Measurements from ENCODE around the gene CRTAP. TPM values are rescaled to one million over a fixed set of nuclear protein-coding genes. Genes with fewer than 3 reads are reported as not detected.

The CRTAP gene
- total RNA-seq, 1 experiment from 2014 or later: 99.3 TPM

DNA sequence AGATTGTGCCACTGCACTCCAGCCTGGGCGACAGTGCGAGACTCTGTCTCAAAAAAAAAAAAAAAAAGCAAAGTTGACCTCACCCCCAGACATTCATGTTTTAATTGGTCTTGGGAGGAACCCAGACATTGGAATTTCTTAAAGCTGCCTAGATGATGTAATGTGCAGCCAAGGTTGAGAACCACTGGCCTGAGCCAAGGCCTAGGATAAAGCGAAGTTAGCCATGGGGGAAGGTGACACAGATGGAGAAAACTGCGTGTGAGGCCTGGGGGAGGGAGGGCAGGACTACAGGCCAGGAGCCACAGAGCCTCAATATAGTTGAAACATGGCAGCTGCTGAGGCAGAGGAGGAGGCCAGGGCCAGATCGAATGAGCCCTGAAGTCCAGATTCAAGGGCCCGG, 37.8 kb upstream of the CRTAP start:
- no peaks in the 10 kb centered on the region for H3K4me1 ChIP-seq (ENCODE audit: control insufficient read depth, insufficient read depth, low read length)
- no peaks in the 10 kb centered on the region for H3K36me3 ChIP-seq (ENCODE audit: control insufficient read depth, insufficient read depth, low read length)
- no peak overlapping the region for H3K4me3 ChIP-seq (ENCODE audit: low read depth in 2 of 2, low read length in 2 of 2)
- no peaks in the 10 kb centered on the region for H3K27me3 ChIP-seq (ENCODE audit: control insufficient read depth, insufficient read depth, low read length)
- DNase-seq (ENCODE audit: low read depth, low spot score) (no peak), ATAC-seq (no peak)
- H3K27ac ChIP-seq (ENCODE audit: low read length): no peak overlapping the region
- BruUV-seq (replicated peaks): no TSS peak
- H3K9me3 ChIP-seq (ENCODE audit: control insufficient read depth, insufficient read depth, low read depth, low read length): no peaks in the 10 kb centered on the region
- TF ChIP-seq POLR2AphosphoS5 (IDR thresholded peaks at IDR 0.05; ENCODE audit: low read depth, low read length): no peak
- TF ChIP-seq, protein P1, sequence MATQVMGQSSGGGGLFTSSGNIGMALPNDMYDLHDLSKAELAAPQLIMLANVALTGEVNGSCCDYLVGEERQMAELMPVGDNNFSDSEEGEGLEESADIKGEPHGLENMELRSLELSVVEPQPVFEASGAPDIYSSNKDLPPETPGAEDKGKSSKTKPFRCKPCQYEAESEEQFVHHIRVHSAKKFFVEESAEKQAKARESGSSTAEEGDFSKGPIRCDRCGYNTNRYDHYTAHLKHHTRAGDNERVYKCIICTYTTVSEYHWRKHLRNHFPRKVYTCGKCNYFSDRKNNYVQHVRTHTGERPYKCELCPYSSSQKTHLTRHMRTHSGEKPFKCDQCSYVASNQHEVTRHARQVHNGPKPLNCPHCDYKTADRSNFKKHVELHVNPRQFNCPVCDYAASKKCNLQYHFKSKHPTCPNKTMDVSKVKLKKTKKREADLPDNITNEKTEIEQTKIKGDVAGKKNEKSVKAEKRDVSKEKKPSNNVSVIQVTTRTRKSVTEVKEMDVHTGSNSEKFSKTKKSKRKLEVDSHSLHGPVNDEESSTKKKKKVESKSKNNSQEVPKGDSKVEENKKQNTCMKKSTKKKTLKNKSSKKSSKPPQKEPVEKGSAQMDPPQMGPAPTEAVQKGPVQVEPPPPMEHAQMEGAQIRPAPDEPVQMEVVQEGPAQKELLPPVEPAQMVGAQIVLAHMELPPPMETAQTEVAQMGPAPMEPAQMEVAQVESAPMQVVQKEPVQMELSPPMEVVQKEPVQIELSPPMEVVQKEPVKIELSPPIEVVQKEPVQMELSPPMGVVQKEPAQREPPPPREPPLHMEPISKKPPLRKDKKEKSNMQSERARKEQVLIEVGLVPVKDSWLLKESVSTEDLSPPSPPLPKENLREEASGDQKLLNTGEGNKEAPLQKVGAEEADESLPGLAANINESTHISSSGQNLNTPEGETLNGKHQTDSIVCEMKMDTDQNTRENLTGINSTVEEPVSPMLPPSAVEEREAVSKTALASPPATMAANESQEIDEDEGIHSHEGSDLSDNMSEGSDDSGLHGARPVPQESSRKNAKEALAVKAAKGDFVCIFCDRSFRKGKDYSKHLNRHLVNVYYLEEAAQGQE (IDR thresholded peaks at IDR 0.05; ENCODE audit: insufficient read depth in 1 of 2, low read depth in 2 of 2, low read length in 1 of 2): no peak
- TF ChIP-seq SIN3A (IDR thresholded peaks at IDR 0.05; ENCODE audit: borderline replicate concordance, insufficient read depth, low read depth, low read length): no peak
- TF ChIP-seq, protein P2, sequence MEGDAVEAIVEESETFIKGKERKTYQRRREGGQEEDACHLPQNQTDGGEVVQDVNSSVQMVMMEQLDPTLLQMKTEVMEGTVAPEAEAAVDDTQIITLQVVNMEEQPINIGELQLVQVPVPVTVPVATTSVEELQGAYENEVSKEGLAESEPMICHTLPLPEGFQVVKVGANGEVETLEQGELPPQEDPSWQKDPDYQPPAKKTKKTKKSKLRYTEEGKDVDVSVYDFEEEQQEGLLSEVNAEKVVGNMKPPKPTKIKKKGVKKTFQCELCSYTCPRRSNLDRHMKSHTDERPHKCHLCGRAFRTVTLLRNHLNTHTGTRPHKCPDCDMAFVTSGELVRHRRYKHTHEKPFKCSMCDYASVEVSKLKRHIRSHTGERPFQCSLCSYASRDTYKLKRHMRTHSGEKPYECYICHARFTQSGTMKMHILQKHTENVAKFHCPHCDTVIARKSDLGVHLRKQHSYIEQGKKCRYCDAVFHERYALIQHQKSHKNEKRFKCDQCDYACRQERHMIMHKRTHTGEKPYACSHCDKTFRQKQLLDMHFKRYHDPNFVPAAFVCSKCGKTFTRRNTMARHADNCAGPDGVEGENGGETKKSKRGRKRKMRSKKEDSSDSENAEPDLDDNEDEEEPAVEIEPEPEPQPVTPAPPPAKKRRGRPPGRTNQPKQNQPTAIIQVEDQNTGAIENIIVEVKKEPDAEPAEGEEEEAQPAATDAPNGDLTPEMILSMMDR (IDR thresholded peaks at IDR 0.05): no peak
- no peak for TF ChIP-seq TCF7L2 (IDR thresholded peaks at IDR 0.05; ENCODE audit: low read depth, low read length)
- in situ Hi-C loops (cut with HindIII; ENCODE audit: low pct_unique_long_range_greater_than_20kb, low sequenced_read_pairs) (no loop called here), intact Hi-C loops (cut with micrococcal nuclease; ENCODE audit: unreplicated experiment) (no loop called here)
- CTCF ChIA-PET: interaction anchor here (0.8 kb wide), 1 partner anchor 261 kb away, joined by 5 read pairs; no protein-coding TSS in a partner anchor
- POLR2A ChIA-PET: no interaction called here

DNA sequence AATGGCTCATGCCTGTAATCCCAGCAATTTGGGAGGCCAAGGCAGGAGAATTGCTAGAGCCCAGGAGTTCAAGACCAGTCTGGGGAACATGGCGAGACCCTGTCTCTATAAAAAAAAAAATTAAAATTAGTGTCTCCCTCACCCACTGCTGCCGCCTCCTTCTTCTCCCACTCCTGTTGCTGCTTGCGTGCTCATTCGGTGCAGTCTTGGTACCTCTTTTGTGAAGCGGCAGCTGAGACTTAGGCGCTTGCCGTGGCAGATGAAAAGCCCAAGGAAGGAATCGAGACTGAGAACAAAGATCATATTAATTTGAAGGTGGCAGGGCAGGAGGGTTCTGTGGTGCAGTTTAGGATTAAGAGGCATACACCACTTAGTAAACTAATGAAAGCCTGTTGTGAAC, 36.9 kb upstream of the CRTAP start:
- no peak for DNase-seq (ENCODE audit: low read depth, low spot score)
- CTCF ChIA-PET: no interaction called here
- intact Hi-C loops (cut with micrococcal nuclease; ENCODE audit: unreplicated experiment): no loop called here

More for the DNA sequence above, 36.9 kb upstream of the CRTAP start:
- no peak for ATAC-seq
- BruUV-seq (replicated peaks): no TSS peak
- Histone ChIP-seq H3K4me1 (ENCODE audit: control insufficient read depth, insufficient read depth, low read length) (no peaks in the 10 kb centered on the region), H3K4me3 (ENCODE audit: low read depth in 2 of 2, low read length in 2 of 2) (no peak overlapping the region), H3K27ac (ENCODE audit: low read length) (no peak overlapping the region), H3K36me3 (ENCODE audit: control insufficient read depth, insufficient read depth, low read length) (no peaks in the 10 kb centered on the region), H3K9me3 (ENCODE audit: control insufficient read depth, insufficient read depth, low read depth, low read length) (no peaks in the 10 kb centered on the region), H3K27me3 (ENCODE audit: control insufficient read depth, insufficient read depth, low read length) (no peaks in the 10 kb centered on the region)
- in situ Hi-C loops (cut with HindIII; ENCODE audit: low pct_unique_long_range_greater_than_20kb, low sequenced_read_pairs): no loop called here
- POLR2A ChIA-PET: no interaction called here
- no peak for TF ChIP-seq TCF7L2 (IDR thresholded peaks at IDR 0.05; ENCODE audit: low read depth, low read length)
- no peak for TF ChIP-seq POLR2AphosphoS5 (IDR thresholded peaks at IDR 0.05; ENCODE audit: low read depth, low read length)
- TF ChIP-seq, protein P2 (IDR thresholded peaks at IDR 0.05): no peak
- TF ChIP-seq, protein P1 (IDR thresholded peaks at IDR 0.05; ENCODE audit: insufficient read depth in 1 of 2, low read depth in 2 of 2, low read length in 1 of 2): no peak
- TF ChIP-seq SIN3A (IDR thresholded peaks at IDR 0.05; ENCODE audit: borderline replicate concordance, insufficient read depth, low read depth, low read length): no peak
